VCaP (cell line): ENCODE data around the gene PCNT.

Experiments
- H3K27ac ChIP-seq: fragments of 450-650 bp; 2 replicates; pipeline ENCODE4 v1.5.1; 2017
- TF ChIP-seq, protein P1 (sequence below): fragments of 450-650 bp; conservative IDR thresholded peaks from 2 replicates; pipeline ENCODE4 v1.5.1; 2017; ENCODE audit warnings: mild to moderate bottlenecking, moderate library complexity

PCNT gene

DNA sequence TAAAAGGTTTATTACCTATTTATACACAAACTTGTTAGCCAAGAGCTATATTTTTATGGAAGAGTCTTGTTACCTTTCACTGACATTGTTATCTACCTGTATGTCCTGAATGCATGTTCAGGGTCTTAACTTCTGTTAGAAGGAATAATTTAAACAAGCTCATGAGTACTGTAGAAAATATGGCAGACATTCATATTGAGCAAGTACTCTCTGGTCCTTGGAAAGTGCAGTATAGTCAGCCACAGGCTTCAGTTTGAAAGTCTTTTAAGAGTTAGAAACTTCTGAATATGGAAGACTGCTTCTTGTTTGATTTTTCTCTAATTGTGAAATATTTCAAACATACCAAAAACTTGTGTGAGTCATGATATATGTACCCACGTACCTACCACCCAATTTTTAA lies 151.3 kb downstream of the PCNT start:
- no peak overlapping the region for H3K27ac ChIP-seq
- TF ChIP-seq, protein P1, sequence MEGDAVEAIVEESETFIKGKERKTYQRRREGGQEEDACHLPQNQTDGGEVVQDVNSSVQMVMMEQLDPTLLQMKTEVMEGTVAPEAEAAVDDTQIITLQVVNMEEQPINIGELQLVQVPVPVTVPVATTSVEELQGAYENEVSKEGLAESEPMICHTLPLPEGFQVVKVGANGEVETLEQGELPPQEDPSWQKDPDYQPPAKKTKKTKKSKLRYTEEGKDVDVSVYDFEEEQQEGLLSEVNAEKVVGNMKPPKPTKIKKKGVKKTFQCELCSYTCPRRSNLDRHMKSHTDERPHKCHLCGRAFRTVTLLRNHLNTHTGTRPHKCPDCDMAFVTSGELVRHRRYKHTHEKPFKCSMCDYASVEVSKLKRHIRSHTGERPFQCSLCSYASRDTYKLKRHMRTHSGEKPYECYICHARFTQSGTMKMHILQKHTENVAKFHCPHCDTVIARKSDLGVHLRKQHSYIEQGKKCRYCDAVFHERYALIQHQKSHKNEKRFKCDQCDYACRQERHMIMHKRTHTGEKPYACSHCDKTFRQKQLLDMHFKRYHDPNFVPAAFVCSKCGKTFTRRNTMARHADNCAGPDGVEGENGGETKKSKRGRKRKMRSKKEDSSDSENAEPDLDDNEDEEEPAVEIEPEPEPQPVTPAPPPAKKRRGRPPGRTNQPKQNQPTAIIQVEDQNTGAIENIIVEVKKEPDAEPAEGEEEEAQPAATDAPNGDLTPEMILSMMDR, result no peak

DNA sequence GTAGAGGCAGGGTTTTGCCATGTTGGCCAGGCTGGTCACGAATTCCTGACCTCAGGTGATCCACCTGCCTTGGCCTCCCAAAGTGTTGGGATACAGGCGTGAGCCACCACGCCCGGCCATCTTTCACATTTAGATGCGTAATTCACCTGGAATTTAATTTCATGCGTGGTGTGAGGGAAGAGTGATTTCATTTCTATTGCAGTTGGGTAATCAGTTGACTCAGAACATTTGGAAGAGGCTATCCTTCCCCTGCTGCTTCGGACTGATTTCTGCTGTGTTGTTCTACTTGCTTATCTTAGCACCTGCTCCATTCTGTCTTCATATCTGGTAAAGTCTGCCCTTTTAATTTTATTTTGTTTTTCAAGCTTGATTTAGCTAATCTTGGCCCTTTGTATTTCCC lies 153.8 kb downstream of the PCNT start:
- no peak overlapping the region for H3K27ac ChIP-seq
- TF ChIP-seq, protein P1, result no peak

DNA sequence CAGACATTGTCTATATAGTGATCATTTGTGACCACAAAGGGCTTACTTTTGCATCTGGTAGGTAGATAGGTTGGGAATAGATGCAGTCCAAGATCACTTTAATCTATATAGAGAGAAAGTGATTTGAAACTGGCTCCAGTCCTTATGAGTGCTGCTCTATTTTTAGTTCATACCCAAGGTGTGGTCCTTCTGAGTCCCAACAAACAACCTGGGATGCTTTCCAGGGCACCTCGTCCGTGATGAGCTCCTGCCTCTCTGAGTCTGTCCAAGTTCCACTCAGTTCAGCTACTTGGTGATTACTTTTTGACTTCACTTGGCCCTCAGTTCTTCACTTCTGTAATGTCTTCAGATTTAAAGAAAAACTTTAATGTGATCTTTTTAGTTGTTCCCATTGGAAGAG lies 155.0 kb downstream of the PCNT start:
- TF ChIP-seq, protein P1, result no peak
- H3K27ac ChIP-seq, result no peak overlapping the region

DNA sequence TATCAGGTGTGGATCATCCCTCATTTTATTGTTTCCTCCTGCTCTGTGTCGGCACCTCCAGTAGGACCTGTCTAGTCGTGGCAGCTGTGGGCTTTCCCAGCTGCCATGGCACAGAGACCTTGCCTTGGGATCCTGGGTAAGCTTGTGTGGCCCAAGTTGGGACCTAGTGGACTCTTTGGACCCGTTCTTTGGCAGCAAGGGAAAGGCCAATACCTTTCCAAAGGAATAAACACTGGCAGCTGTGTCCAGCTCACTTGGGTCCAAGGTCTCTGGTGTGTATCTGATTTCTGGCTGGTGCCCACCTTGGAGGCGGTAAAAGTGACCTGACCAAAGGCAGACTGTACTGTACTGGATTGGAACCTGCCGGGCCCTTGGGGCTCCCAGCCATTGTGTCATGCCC lies 156.5 kb downstream of the PCNT start:
- TF ChIP-seq, protein P1, result no peak
- no peak overlapping the region for H3K27ac ChIP-seq

DNA sequence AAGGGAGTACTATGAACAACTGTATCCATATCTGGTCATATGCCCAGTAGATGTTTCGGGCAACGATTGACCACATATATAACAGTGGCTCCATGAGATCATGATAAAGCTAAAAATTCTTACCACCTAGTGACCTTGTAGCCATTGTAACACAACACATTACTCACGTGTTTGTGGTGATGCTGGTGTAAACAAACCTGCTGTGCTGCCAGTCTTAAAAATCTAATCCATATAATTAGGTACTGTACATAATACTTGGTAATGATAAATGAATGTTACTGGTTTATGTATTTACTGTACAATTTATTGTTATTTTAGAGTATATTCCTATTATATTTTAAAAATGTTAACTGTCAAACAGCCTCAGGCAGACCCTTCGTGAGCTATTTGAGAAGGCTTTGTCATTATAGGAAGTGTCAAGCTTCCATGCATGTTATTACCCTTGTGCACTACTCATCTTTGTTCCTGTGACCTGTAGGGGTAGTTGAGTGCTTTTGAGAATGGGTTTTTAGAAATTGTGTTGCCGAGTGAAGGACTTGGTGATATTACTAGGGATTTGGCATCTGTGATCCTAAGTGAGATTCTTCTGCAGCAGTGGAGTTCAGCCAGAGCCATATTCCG lies 158.4 kb downstream of the PCNT start:
- TF ChIP-seq, protein P1, result no peak
- no peak overlapping the region for H3K27ac ChIP-seq

DNA sequence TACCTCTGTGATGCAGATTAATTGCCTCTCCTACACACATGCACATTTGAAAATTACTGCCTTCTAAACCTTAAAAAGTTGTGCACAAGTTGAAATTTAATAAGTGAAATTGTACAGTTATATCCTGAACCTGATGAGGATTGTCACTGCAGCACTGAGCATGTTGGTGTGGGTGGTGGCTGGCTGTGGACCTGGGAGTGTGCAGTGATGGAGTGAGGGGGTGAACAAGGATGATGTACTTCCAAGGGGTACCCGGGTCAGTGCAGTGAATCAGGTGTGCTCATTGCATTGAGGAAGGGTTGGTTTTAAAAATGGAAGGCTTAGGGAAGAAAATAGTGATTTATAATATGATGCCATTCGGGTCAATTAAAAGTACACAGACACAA lies 158.9 kb downstream of the PCNT start:
- TF ChIP-seq, protein P1, result no peak
- peak overlapping the region; percentile 85; the same call in 1 of the 2 replicates for H3K27ac ChIP-seq

DNA sequence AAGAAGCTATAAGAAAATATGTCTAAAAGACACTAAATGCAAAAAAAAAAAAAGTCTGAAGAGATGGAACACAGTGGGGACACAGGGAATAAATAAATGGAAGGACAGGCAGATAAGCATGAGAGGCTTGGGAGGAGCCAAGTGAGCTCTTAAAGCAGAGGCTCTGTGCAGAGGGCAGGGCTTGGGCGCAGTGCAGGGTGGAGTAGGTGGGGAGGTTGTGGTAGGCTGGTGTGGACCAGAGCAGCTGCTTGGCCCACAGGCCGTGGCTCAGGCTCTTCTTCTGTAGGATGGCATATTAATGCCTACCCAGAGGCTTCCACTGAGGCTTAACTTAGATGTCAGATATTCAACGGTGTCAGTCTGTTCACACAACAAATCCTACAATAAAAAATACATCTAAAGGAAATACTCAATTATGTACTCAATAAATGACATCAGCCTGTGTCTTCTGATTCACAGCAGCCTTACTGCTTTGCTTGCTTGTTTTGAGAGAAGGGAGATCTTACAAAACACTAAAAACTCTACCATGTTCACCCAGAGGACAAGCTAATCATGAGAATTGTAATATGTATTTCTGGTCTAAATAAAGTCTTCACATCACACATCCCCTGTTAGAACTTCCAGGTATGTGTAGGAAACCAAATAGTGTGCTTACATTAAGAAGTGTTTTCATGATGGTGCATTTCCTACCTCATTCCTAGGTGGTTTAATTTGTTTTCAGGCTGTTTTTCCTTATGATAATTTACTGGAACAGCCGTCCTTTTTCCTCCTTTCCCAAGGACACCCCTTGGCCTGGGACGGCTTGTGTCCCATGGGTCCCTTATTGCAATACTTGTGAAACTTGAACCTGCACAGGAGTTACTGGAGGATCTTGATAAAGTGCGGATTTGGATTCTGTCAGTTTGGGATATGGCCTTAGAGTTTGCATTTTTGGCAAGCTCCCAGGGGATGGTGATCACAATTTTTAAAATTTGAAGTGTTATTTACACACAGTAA lies 159.6 kb downstream of the PCNT start:
- H3K27ac ChIP-seq, result peak overlapping the region; percentile 85
- TF ChIP-seq, protein P1, result no peak
